ENCODE data around the gene ENGASE. TPM values are rescaled to one million over a fixed set of nuclear protein-coding genes. Genes with fewer than 3 reads are reported as not detected.

Gene ENGASE
- total RNA-seq, 1 experiment from 2014 or later: 50.0 TPM

DNA sequence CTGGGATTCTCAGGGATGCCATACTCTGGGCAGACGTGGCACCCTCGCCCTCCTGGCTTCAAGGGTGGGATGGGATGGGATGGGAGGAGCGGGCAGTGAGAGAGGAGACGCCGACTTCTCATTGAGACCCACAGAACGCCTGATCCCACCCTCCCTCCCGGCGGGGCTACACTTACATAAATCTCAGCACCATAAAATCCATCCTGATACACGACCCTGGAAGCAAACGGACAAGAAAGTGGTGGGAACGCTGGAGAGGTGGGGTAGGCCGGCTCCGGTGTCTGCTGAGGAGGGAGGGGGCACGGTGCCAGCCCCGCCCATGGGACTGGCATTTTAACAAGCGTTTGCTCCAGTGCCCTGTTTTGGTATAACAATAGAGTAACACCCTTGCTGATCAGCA, 21.9 kb downstream of the ENGASE start:
- H3K27me3 Mint-ChIP-seq (ENCODE audit: insufficient read depth, unreplicated experiment): peaks cover 16% of the 10 kb centered on the region
- H3K4me3 Mint-ChIP-seq (ENCODE audit: unreplicated experiment): no peak overlapping the region
- intact Hi-C loops (cut with micrococcal nuclease; ENCODE audit: unreplicated experiment): no loop called here
- H3K9me3 Mint-ChIP-seq (ENCODE audit: unreplicated experiment): no peaks in the 10 kb centered on the region
- ChIA-PET POLR2A (no interaction called here), CTCF (interaction anchor here (0.7 kb wide), 1 partner anchor 301 kb away, joined by 7 read pairs; no protein-coding TSS in a partner anchor)
- H3K4me1 Mint-ChIP-seq (ENCODE audit: low read depth, unreplicated experiment): no peaks in the 10 kb centered on the region
- 0 out of 2 replicates have a peak, but pooled peaks cover 1% of the 10 kb centered on the region for H3K27me3 ChIP-seq (replicated peaks; ENCODE audit: control insufficient read depth, insufficient read depth, low read length)
- no peaks in the 10 kb centered on the region for H3K36me3 ChIP-seq (ENCODE audit: control insufficient read depth, insufficient read depth, low read length)
- no TSS peak for BruUV-seq (replicated peaks)
- H3K36me3 Mint-ChIP-seq (ENCODE audit: insufficient read depth, unreplicated experiment): no peaks in the 10 kb centered on the region
- DNase-seq: no peak
- H3K9me3 ChIP-seq: no peaks in the 10 kb centered on the region
- TF ChIP-seq CTCF (IDR thresholded peaks at IDR 0.05; ENCODE audit: insufficient read depth in 1 of 2, low read depth in 1 of 2, low read length in 1 of 2, severe bottlenecking in 1 of 2, unreplicated experiment in 1 of 2): no peak
- H3K4me3 ChIP-seq (ENCODE audit: low read depth, low read length): no peak overlapping the region
- H3K27ac Mint-ChIP-seq (ENCODE audit: unreplicated experiment): no peak overlapping the region
- no peaks in the 10 kb centered on the region; the same call in 1 of the 2 replicates for H3K4me1 ChIP-seq

DNA sequence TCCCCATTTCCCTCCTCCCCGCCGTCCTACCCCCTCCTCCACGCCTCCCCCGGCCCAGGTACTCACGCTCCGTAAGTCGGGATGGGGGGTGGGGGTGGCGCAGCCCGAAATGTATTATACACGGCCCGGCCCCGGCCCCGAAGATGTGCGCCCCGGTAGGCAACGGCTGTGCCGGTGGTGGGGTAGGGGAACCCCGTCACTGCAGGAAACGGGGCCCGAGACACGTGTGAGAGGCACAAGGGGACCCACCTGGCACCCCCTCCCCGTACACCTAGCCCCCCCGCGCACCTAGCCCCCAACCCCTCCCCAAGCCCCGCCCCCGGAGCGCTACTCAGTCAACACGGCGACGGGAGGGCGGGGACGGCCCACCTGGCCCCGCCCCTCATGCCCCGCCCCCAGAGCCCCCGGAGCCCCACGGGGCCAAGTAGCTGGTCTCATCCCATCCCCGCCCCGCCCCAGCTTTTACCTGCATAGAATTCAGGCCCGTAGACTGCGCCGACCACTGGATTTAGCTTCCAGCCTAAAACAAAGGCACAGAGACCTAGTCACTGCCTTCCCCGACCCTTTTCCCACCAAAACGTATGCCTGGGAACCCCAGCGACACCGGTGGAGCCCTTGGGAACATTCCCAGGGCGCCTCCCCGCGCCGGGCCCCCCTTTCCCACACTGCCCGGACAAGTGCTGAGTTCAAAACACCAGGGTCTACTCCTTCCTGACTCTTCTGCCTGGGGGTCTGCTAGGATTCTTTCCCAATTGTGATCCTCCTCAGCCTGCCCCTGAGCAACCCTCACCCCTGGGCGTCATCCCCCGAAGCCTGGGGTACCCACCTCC, 22.8 kb downstream of the ENGASE start:
- Mint-ChIP-seq H3K4me1 (ENCODE audit: low read depth, unreplicated experiment) (no peaks in the 10 kb centered on the region), H3K9me3 (ENCODE audit: unreplicated experiment) (no peaks in the 10 kb centered on the region), H3K27me3 (ENCODE audit: insufficient read depth, unreplicated experiment) (peaks cover 16% of the 10 kb centered on the region), H3K4me3 (ENCODE audit: unreplicated experiment) (peak overlapping the region; percentile 11), H3K27ac (ENCODE audit: unreplicated experiment) (no peak overlapping the region), H3K36me3 (ENCODE audit: insufficient read depth, unreplicated experiment) (no peaks in the 10 kb centered on the region)
- Histone ChIP-seq H3K4me1 (no peaks in the 10 kb centered on the region; the same call in 1 of the 2 replicates), H3K27me3 (replicated peaks; ENCODE audit: control insufficient read depth, insufficient read depth, low read length) (0 out of 2 replicates have a peak, but pooled peaks cover 1% of the 10 kb centered on the region), H3K9me3 (no peaks in the 10 kb centered on the region), H3K36me3 (ENCODE audit: control insufficient read depth, insufficient read depth, low read length) (no peaks in the 10 kb centered on the region), H3K4me3 (ENCODE audit: low read depth, low read length) (no peak overlapping the region)
- no peak for TF ChIP-seq CTCF (IDR thresholded peaks at IDR 0.05; ENCODE audit: insufficient read depth in 1 of 2, low read depth in 1 of 2, low read length in 1 of 2, severe bottlenecking in 1 of 2, unreplicated experiment in 1 of 2)
- intact Hi-C loops (cut with micrococcal nuclease; ENCODE audit: unreplicated experiment): no loop called here
- POLR2A ChIA-PET: no interaction called here
- no TSS peak for BruUV-seq (replicated peaks)
- no peak for DNase-seq
- CTCF ChIA-PET: interaction anchor here (0.6 kb wide), 1 partner anchor 526 kb away, joined by 3 read pairs; no protein-coding TSS in a partner anchor

DNA sequence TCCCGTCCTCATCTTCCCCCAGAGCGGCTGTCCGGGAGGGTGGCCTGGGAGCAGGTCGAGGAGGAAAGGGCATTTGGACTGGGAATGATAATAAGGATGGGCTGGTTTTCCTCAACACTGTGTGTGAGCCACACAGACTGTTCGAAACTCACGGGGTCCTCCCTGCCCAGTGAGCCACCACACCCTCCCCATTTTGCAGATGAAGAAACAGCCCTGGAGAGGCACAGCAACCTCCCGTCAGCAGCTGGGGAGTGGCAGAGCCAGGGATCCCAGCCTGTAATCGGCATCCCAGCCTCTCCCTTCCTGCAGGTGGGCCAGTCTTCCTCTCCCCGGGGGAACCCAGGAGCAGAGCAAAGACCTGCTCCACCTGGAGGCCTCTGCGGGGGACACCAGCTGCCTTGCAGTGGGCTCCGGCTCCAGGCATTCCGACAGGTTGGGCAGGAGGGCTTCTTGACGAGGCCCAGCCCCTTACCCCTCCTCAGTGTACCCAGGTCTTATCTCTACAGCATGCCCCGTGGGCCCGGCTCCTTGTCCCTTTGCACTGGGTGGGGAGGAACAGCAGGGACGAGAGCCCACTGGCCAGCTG, 23.8 kb downstream of the ENGASE start:
- peaks cover 16% of the 10 kb centered on the region for H3K27me3 Mint-ChIP-seq (ENCODE audit: insufficient read depth, unreplicated experiment)
- H3K27me3 ChIP-seq (replicated peaks; ENCODE audit: control insufficient read depth, insufficient read depth, low read length): 0 out of 2 replicates have a peak, but pooled peaks cover 1% of the 10 kb centered on the region

More for the DNA sequence above, 23.8 kb downstream of the ENGASE start:
- Histone ChIP-seq H3K36me3 (ENCODE audit: control insufficient read depth, insufficient read depth, low read length) (no peaks in the 10 kb centered on the region), H3K4me1 (no peaks in the 10 kb centered on the region; the same call in 1 of the 2 replicates), H3K4me3 (ENCODE audit: low read depth, low read length) (no peak overlapping the region), H3K9me3 (no peaks in the 10 kb centered on the region)
- ChIA-PET CTCF (interaction anchor here (0.6 kb wide), 1 partner anchor 526 kb away, joined by 3 read pairs; no protein-coding TSS in a partner anchor), POLR2A (no interaction called here)
- Mint-ChIP-seq H3K36me3 (ENCODE audit: insufficient read depth, unreplicated experiment) (no peaks in the 10 kb centered on the region), H3K27ac (ENCODE audit: unreplicated experiment) (no peak overlapping the region), H3K4me1 (ENCODE audit: low read depth, unreplicated experiment) (no peaks in the 10 kb centered on the region), H3K4me3 (ENCODE audit: unreplicated experiment) (peak overlapping the region; percentile 11), H3K9me3 (ENCODE audit: unreplicated experiment) (no peaks in the 10 kb centered on the region)
- no TSS peak for BruUV-seq (replicated peaks)
- DNase-seq: peak in 1 of 2 experiments; percentile 27
- TF ChIP-seq CTCF (IDR thresholded peaks at IDR 0.05; ENCODE audit: insufficient read depth in 1 of 2, low read depth in 1 of 2, low read length in 1 of 2, severe bottlenecking in 1 of 2, unreplicated experiment in 1 of 2): no peak
- intact Hi-C loops (cut with micrococcal nuclease; ENCODE audit: unreplicated experiment): no loop called here
